GM12873 (cell line): Measurements from ENCODE around the gene IPMK.

Experiments used
- TF ChIP-seq, protein P1 (sequence below): IDR thresholded peaks from 2 replicates; pipeline ENCODE4 v1.5.1; 2012; ENCODE audit warnings: low read depth, mild to moderate bottlenecking, moderate library complexity, low read length, control low read depth; ENCODE audit not compliant: insufficient read depth; ENCODE audit errors: missing control alignments

IPMK gene

DNA sequence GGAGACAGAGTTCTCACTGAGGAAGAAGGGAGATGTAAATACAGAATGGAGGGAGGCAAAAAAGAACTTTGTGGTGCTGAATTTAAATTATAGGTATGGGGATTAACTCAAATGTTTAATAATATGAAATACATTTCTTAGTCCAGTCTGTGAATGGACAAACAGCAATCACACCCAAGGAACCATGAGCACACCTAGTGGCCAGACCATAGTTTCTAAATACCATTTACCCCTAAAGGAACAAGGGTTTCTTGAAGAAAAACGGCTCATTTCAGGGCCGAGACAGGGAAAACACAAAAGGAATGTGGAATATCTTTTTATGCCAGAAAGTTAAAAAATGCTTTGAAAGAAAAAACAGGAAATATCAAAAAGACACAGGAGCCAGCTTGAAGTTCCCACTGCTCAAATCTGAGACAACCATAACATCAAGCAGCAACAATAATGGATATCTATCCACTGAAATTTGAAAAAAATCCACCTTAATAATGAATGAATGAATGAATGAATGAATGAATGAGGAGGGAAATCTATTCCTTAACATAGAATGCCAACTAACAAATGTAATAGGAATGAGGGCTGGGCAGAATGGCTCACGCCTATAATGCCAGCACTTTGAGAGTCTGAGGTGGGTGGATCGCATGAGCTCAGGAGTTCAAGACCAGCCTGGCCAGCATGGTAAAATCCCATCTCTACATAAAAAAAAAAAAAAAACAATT is 8.6 kb downstream of the IPMK start:
- TF ChIP-seq, protein P1, sequence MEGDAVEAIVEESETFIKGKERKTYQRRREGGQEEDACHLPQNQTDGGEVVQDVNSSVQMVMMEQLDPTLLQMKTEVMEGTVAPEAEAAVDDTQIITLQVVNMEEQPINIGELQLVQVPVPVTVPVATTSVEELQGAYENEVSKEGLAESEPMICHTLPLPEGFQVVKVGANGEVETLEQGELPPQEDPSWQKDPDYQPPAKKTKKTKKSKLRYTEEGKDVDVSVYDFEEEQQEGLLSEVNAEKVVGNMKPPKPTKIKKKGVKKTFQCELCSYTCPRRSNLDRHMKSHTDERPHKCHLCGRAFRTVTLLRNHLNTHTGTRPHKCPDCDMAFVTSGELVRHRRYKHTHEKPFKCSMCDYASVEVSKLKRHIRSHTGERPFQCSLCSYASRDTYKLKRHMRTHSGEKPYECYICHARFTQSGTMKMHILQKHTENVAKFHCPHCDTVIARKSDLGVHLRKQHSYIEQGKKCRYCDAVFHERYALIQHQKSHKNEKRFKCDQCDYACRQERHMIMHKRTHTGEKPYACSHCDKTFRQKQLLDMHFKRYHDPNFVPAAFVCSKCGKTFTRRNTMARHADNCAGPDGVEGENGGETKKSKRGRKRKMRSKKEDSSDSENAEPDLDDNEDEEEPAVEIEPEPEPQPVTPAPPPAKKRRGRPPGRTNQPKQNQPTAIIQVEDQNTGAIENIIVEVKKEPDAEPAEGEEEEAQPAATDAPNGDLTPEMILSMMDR: peak; percentile 28

DNA sequence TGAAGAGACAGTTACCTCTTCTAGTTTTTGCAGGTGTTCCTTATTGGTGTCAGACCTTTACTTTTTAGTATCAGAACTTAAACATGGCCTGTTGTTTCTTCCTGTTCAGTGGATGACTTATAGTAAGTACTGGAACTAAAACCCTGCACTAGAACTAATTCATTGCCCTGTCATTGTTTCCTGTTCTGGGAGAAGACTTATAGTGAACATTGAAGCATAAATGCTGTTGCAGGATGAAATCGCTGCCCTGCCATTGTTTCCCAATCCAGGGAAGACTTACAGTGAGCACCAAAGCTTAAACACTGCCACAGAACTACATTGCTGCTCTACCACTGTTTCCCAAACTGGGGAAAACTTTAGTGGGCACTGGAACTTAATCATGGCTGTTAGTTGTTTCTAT is 13.1 kb downstream of the IPMK start:
- TF ChIP-seq, protein P1: no peak

DNA sequence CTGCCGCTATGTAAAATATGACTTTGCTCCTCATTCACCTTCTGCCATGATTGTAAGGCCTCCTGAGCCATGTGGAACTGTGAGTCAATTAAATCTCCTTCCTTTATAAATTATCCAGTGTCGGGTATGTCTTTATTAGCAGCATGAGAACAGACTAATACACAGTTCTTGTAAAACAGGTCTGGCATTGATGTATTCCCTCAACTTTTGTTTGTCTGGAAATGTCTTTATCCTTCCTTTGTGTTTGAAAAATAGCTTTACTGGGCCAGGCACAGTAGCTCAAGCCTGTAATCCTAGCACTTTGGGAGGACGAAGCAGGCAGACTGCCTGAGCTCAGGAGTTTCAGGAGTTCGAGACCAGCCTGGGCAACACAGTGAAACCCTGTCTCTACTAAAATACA is 14.5 kb downstream of the IPMK start:
- TF ChIP-seq, protein P1: no peak

DNA sequence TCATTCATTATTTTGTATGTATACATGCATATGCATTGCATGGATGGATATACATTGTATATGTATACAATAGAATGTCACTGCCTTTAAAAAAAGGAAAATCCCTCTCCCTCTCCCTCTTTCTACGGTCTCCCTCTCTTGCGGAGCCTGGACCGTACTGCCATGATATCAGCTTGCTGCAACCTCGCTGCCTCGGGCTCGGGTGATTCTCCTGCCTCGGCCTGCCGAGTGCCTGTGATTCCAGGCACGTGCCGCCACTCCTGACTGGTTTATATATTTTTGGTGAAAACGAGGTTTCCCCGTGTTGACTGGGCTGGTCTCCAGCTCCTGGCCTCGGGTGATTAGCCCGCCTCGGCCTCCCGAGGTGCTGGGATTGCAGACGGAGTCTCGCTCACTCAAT is 24.4 kb downstream of the IPMK start:
- TF ChIP-seq, protein P1: no peak

- TF ChIP-seq, protein P1: no peak
These were observed 26.3 kb downstream of the IPMK start for GRCh38 chr10:58241346-58241745.

DNA sequence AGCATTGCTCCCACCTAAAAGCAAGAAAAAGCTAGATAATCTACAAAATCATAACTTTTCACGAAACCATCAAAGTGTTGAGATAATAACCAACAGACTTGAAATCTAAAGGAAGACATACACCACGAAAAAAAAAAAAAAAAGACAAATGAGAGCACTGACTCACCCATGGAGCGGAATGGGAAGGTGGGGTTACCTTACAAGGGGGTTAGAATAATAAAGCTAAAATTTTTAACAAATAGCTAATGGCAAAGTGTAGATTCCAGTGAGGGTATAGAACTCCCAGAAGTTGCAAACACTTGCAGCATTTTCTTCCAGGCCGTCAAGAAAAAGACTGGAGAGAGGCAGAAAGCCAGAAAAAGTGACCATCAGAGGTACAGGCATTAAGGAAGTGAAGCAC is 27.2 kb downstream of the IPMK start:
- TF ChIP-seq, protein P1: no peak

DNA sequence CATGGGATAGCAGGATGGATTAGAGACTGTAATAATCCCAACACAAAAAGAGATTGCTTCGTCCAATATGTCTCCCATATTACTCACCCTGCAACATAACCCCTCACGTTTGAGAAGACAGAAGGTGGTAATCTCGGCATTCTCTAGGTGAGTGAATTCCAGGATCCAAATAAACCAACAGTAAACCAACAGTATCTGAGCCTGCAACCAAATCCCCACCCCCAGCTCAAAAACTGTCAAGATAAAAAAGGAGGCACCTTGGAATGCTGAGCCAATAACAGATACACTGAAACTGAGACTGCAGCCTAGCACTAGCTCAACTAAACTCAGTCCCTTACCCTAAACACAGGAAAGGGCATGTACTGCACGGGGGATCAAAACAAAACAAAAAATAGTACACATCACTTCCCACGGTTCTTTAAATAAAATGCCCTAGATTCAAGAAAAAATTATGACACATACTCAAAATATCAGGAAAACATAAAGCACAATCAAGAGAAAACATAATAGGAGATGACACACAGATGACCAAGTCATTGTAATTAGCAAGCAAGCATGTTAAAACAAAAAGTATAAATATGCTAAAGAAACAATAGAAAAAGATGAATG is 28.0 kb downstream of the IPMK start:
- TF ChIP-seq, protein P1: no peak
